GM13977 (cell line): ENCODE measurements around the gene KBTBD8.

Experiments
- DNase-seq: peaks from one replicate; pipeline ENCODE4 v3.0.0; 2012; ENCODE audit warnings: low spot score
- CTCF ChIP-seq: IDR thresholded peaks from 2 replicates; pipeline ENCODE4 v1.5.1; 2012; ENCODE audit warnings: mild to moderate bottlenecking, control low read depth; ENCODE audit not compliant: insufficient read depth; ENCODE audit errors: extremely low read depth, missing control alignments
- in situ Hi-C: fragments of 300-500 bp; cut with MboI; formaldehyde crosslinking; loops from one replicate; pipeline ENCODE4 v1.12.0; 2022; ENCODE audit warnings: low sequenced_read_pairs, low pct_unique_long_range_greater_than_20kb, mixed read lengths, inconsistent platforms; ENCODE audit not compliant: unreplicated experiment

The KBTBD8 gene

GRCh38 chr3:66957367-66957766, 40.7 kb upstream of the KBTBD8 start:
- TF ChIP-seq CTCF: no peak
- DNase-seq: no peak
- in situ Hi-C loops: no loop called here

- no peak for TF ChIP-seq CTCF
- in situ Hi-C loops: no loop called here
Observed at GRCh38 chr3:66958067-66958466, 40.0 kb upstream of the KBTBD8 start.

GRCh38 chr3:66962664-66963063, 35.4 kb upstream of the KBTBD8 start:
- no peak for DNase-seq
- in situ Hi-C loops: no loop called here
- TF ChIP-seq CTCF: no peak

More at GRCh38 chr3:66958067-66958466, 40.0 kb upstream of the KBTBD8 start:
- DNase-seq: no peak

- DNase-seq: no peak
- in situ Hi-C loops: no loop called here
- TF ChIP-seq CTCF: no peak
Observed at GRCh38 chr3:66971245-66971644, 26.9 kb upstream of the KBTBD8 start.

- in situ Hi-C loops: no loop called here
- peak; percentile 81 for DNase-seq
- peak; percentile 82 for TF ChIP-seq CTCF
Observed at GRCh38 chr3:66971891-66972551, 26.1 kb upstream of the KBTBD8 start.

GRCh38 chr3:66980791-66981190, 17.3 kb upstream of the KBTBD8 start:
- DNase-seq: no peak
- TF ChIP-seq CTCF: no peak
- in situ Hi-C loops: loop anchor here (25.0 kb wide), 1 partner anchor 382 kb away; no protein-coding TSS in a partner anchor
